Measurements from ENCODE around the gene FRY. TPM values are rescaled to one million over a fixed set of nuclear protein-coding genes. Genes with fewer than 3 reads are reported as not detected.

Gene FRY
- total and polyA plus RNA-seq, 11 donors = 21.6 to 237 (median 165) TPM

DNA sequence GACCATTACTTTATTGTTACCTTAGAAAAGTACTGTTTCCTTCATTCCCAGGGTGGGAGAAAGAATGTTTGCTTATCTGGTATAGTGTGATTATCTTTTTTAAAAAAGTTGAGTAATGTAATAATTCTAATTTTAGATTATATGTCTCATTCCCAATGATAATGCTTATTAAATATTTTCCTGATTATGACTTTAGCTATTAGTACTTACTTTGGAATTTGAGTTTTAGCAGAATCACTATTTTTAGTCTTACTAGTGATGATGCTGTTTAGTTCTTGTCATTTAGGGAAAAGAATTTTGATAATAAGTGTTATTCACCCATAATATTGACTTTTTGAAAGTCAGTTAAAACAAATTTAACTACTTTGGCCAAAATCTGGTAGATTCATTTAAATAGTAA lies 95.2 kb downstream of the FRY start:
- no peak overlapping the region for H3K4me3 ChIP-seq
- no peaks in the 10 kb centered on the region for H3K27me3 ChIP-seq
- H3K4me1 ChIP-seq = peaks cover 0 to 27% (median 22%) of the 10 kb centered on the region in 12 donors
- ATAC-seq (no peak), DNase-seq (no peak)
- H3K9me3 ChIP-seq = peaks cover 0 to 8% (median 0%) of the 10 kb centered on the region in 12 donors
- H3K27ac ChIP-seq = peak overlapping the region in 8 of 12 donors; percentile 65 to 92 (median 84)
- H3K36me3 ChIP-seq = peaks cover 0 to 25% (median 4%) of the 10 kb centered on the region in 9 donors
- intact Hi-C loops (cut with DNase I) = no loop called here
- TF ChIP-seq POLR2A (IDR thresholded peaks at IDR 0.05) (no peak), CTCF (IDR thresholded peaks at IDR 0.05) (no peak)

DNA sequence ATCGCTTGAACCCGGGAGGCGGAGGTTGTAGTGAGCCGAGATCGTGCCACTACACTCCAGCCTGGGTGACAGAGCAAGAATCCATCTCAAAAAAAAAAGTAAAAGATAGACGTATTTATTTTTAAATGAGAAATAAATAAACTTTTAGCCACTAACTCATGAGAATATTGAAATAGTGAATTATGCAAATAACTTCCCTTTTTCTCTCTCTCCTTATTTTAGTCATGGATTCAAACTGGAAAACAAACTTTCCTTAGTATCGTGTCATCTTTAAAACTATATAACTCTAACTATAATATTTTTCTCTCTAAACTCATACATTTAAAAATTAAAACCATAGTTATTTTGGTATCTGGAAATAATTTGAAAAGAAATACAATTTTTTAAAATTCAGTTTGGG lies 96.1 kb downstream of the FRY start:
- Histone ChIP-seq H3K4me1 (peaks cover 0 to 27% (median 22%) of the 10 kb centered on the region in 12 donors), H3K36me3 (peaks cover 0 to 27% (median 5%) of the 10 kb centered on the region in 9 donors), H3K27ac (peak overlapping the region in 1 of 12 donors; percentile 11), H3K9me3 (peaks cover 0 to 3% (median 0%) of the 10 kb centered on the region in 12 donors), H3K4me3 (no peak overlapping the region), H3K27me3 (no peaks in the 10 kb centered on the region)
- TF ChIP-seq CTCF (IDR thresholded peaks at IDR 0.05) = no peak
- no peak for TF ChIP-seq POLR2A (IDR thresholded peaks at IDR 0.05)
- intact Hi-C loops (cut with DNase I) = no loop called here
- 92 to 95% (median 95%) methylated on average over 7 of the region's 7 CpGs for WGBS, 4 donors
- ATAC-seq (no peak), DNase-seq (no peak)

DNA sequence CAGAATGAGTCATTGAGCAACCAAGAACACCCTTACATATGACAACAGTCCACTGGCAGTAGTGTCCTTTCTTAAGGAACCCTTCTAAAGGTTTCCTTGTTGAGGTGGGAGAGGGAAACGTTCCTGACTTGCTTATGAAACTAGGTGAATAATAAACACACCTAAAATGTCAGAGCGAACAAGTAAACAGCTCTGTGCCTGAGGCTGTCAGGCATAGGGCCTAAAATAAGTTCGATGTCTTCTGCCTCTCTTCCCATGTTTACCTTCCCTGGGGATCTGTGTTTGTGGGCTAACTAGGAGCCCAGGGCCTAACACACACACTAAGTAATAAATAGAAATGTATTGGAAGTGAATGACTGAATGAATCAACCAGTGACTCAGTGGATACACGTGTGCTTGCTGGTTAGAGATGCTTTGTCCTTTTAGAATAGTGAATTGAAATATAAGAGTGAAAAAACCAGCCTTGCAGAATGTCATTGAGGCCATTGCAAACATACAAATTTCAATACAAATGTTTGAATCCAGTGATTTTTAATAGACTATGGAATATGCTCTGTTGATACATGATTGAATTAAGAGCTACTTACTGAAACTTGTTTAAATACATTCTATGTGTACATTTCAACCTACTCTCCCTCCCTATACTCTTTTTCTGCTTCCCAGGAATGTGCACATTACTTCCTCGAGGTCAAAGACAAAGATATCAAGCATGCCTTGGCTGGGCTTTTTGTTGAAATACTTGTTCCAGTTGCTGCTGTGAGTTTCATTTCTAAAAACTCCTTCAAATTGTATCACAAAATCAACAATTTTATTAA lies 102.9 kb downstream of the FRY start:
- intact Hi-C loops (cut with DNase I) = loop anchor here in 1 of 10 donors (10.0 kb wide), 1 partner anchor 50 kb away; no protein-coding TSS in a partner anchor

More for the DNA sequence above, 102.9 kb downstream of the FRY start:
- no peaks in the 10 kb centered on the region for H3K27me3 ChIP-seq
- no peak for DNase-seq
- no peak overlapping the region for H3K4me3 ChIP-seq
- H3K27ac ChIP-seq = peak overlapping the region in 11 of 12 donors; percentile 12 to 79 (median 40)
- 58 to 67% (median 61%) methylated on average over 5 of the region's 5 CpGs for WGBS, 4 donors
- no peak for TF ChIP-seq POLR2A (IDR thresholded peaks at IDR 0.05)
- no peak for TF ChIP-seq CTCF (IDR thresholded peaks at IDR 0.05)
- peak in 1 of 4 donors; percentile 21 for ATAC-seq
- H3K9me3 ChIP-seq = no peaks in the 10 kb centered on the region
- H3K36me3 ChIP-seq = peaks cover 0 to 49% (median 19%) of the 10 kb centered on the region in 9 donors
- peaks cover 0 to 50% (median 20%) of the 10 kb centered on the region in 12 donors for H3K4me1 ChIP-seq

Measured in heart left ventricle (tissue), 16 donors.